Stimulated activated CD4-positive, alpha-beta T cell treated with anti-CD3 and anti-CD28 coated beads, Interleukin-15, amount 100 ng/mL, for 48 hours (primary cell): ENCODE data around the gene KCNK13.
"Not testable (repeated sequence)": the region's sequence is repeated elsewhere in the genome, so short reads cannot be mapped to it uniquely, and the experiment has no call there.

ENCODE experiments used
- DNase-seq, 2 donors: peaks; one replicate each; pipeline ENCODE4 v3.0.0-alpha.2; 2020; ENCODE audit warnings: low read depth in 2 of 2

The KCNK13 gene

DNA sequence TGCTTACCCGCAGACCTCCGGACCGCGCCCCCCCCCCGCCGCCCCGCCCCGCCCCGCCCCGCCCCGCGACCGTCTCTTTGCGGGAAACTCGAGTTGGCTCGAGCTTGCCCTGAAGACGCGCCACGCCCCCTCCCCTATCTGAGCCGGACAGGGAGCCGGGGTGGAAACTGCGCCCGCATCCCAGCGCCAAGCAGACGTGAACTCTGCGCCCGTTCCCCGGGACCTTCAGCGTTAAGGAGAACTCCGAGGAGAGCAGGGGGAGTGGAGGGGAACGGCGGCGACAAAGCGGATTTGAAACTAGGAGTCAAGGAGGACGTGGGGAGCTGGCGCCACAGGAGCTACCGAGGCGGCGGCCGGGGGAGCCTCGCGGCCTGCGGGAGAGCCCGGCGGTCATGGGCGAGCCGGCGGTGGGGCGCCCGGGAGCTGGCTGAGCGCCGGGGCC lies at the start of gene KCNK13:
Gene KCNK13, plus strand, starts transcription at position 310 of the 442 bp plus-strand sequence. CDS start 212 bp downstream, outside the sequence.
- DNase-seq = no peak

- DNase-seq = no peak
These were observed 44.4 kb upstream of the KCNK13 start for GRCh38 chr14:90017371-90017770.

DNA sequence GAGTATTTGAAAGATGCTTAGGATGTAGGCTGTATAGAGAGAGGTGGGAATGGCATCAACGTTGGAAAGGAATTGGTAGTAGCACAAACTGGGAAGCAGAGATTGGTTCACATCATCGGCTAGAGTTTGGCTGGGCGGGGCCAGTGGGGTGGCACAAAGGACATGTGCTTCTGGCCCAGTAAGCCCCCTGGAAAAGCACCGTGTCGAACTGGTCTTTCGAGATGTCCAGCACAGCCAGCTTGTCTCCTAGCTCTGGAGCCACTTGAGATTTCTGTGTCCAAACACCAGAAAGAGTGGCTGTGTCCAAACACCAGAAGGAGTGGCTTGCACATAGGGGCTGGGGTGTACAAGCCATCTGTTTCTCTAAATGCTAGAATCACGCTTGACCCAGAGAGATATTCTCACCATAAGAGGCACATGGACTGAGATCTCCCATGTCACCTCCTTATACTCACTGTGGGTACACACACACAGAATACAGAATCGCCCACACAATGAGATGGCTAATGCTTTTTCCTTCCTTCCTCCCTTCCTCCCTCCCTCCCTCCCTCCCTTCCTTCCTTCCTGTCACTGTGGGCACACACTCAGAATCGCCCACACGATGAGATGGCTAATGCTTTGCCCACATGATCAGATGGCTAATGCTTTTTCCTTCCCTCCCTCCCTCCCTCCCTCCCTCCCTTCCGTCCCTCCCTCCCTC lies 41.8 kb upstream of the KCNK13 start:
- DNase-seq = no peak

GRCh38 chr14:90023176-90023896 lies 38.5 kb upstream of the KCNK13 start:
- DNase-seq = no peak

DNA sequence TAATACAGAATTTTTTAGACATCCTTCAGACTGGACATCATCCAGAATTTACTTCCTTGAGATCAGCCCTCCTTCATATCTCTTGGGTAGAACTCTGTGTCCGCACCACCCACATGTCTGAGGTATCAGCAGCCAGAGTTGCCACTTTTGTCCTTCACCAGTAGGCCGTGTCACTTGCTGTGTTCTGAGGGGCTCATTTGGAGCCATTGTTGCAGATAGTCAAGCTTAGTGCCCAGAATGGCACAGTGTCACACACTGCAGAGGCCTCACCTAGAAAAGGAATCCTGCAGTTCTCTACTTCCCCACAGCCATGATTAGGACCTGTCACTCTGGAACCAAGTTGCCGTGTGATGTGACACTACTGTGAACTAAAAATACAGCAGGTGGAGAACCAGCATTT lies 36.9 kb upstream of the KCNK13 start:
- DNase-seq = no peak

DNA sequence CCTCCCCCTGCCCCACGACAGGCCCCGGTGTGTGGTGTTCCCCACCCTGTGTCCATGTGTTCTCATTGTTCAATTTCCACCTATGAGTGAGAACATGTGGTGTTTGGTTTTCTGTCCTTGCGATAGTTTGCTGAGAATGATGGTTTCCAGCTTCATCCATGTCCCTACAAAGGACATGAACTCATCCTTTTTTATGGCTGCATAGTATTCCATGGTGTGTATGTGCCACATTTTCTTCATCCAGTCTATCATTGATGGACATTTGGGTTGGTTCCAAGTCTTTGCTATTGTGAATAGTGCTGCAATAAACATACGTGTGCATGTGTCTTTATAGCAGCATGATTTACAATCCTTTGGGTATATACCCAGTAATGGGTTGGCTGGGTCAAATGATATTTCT lies 35.2 kb upstream of the KCNK13 start:
- not testable (repeated sequence) for DNase-seq

DNA sequence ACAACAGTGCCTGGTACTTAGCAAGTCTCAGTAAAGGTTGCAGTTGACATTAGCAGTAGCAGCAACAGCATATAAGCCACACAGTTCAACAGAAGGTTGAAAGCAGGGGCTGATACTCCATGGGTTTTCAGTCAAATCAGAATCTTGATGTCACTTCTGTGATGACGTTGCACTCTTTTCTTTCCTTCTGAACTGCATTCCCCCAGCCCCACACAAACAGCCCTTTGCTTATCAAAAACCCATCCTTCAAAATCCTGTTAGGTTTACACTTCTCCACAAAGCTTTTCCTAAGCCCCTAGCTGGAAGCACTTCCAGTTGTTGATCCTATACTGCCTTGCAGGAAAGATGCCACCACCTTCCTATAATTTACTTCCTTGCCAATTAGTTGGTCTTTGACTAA lies 34.0 kb upstream of the KCNK13 start:
- no peak for DNase-seq

DNA sequence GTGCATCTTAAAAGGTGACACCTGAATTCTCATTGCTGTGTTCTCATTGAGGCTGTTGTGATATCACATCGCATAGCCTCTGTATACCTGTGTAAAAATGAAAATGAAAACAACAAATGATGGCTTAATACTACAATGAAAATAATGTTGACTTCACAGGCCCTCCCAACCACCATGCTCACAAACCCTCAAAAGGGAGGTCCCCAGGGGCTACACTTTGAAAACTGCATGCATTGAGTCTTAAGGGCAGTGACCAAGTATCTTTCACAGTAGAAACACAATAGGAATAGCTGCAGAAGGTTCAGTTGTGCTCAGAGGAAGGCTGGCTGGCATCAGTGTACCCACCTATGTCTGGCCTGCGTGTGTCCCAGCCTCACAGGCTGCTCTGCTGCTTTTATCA lies 27.6 kb upstream of the KCNK13 start:
- no peak for DNase-seq

- no peak for DNase-seq
These were observed 26.8 kb upstream of the KCNK13 start for GRCh38 chr14:90034835-90035525.

DNA sequence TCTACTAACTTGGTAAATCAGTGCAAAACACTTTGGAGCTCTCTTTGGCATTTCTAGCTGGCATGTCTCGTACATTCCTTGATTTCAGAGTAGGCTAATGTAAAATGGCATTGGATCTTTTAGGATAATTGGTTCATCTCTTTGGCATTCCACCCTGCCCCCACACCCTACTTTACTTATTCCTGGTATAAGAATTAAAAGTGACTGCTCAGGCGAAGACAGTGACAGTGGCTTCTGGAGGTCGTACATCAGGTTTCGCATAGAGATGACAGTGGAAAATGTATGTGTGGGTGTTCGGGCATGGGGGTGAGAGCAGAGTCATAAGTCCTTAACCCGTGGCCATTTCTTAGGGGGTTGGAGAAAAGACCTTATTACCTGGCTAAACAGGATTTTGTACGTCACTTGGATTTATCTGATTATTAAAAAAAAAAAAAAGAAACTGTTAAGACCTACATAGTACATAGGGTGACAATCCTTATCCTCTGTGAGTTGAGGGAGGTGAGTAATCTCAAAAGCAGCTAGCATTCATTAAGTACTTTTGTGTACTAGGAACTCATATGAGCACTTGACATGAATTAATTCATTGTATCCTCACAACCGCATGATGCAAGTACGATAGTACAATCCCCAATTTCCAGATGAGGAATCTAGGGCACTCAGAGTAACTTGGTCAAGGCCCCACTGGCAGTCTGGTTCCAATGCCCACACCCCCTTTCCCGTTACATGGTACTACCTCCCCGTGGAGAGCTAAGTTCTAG lies 22.4 kb upstream of the KCNK13 start:
- DNase-seq = no peak

DNA sequence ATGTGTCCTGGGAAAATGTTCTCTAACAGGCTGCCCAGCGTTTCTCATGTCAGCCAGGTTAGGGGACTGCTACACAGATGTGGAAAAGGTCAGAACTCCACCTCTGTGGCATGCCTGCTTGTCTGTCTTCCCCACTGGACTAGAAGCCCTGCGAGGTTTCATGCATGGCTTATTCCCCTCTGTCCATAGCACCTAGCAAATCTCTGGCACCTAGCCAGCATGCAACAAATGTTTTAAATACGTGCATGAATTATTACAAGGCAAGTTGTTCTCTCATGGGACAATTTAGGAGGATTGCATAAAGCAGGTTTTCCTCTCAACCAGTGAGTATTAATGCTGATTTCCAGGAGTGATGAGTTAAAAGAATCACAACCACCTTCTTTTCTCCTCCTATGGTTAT lies 21.4 kb upstream of the KCNK13 start:
- no peak for DNase-seq

- no peak for DNase-seq
These were observed 19.1 kb upstream of the KCNK13 start for GRCh38 chr14:90042496-90043252.

- no peak for DNase-seq
These were observed 16.2 kb upstream of the KCNK13 start for GRCh38 chr14:90045616-90046015.

- DNase-seq = no peak
These were observed 12.4 kb upstream of the KCNK13 start for GRCh38 chr14:90049390-90049789.

- DNase-seq = no peak
These were observed 11.5 kb upstream of the KCNK13 start for GRCh38 chr14:90050271-90050670.

- DNase-seq = no peak
These were observed 8.8 kb upstream of the KCNK13 start for GRCh38 chr14:90053044-90053443.

DNA sequence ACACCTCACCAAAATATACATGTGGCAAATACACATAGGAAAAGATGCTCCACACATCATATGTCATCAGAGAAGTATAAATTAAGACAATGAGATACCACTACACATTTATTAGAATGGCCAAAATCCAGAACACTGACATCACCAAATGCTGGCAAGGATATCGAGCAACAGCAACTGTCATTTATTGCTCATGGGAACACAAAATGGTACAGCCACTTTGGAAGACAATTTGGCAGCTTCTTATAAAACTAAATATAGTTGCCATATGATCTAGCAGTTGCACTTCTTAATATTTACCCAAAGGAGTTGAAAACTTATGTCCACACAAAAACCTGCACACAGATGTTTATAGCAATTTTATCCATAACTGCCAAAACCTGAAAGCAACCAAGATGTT lies 7.0 kb upstream of the KCNK13 start:
- no peak for DNase-seq

DNA sequence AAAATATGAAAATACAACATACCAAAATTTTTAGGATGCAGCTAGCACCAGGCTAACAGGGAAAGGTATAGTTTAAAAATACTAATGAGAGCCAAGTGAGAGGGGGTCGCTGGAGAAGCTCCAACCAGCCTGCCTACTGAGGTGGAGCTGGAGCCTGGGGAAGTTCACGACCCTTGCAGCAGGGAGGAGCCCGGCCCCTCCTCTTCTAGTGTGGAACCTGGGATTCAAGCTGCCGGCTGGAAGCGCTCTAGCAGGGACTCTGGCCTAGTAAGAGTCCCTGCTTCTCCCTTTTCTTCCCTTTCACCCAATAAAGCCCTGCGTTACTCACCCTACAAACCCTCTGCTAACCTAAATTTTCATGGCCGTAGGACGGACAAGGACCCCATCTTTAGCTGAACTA lies 5.0 kb upstream of the KCNK13 start:
- no peak for DNase-seq

DNA sequence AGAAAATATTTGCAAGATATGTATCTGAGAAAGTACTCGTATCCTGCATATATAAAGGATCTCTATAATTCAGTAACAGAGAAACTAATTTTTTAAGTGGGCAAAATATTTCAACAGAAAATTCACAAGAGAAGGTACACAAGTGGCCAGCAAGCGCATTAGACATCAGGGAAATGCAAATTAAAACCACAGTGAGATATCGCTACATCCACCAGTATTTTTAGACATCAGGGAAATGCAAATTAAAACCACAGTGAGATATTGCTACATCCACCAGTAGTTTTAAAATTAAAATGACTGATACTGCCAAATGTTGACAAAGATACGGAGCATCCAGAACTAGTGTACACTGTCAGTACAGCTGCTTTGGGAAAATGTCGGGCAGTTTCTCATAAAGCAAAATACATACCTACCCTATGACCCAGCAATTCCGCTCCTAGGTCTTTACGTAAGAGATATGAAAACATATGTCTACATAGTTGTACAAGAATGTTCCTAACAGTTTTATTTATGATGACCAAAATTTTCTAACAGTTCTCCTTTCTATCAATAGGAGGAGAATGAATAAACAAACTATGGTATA lies 2.8 kb upstream of the KCNK13 start:
- no peak for DNase-seq

DNA sequence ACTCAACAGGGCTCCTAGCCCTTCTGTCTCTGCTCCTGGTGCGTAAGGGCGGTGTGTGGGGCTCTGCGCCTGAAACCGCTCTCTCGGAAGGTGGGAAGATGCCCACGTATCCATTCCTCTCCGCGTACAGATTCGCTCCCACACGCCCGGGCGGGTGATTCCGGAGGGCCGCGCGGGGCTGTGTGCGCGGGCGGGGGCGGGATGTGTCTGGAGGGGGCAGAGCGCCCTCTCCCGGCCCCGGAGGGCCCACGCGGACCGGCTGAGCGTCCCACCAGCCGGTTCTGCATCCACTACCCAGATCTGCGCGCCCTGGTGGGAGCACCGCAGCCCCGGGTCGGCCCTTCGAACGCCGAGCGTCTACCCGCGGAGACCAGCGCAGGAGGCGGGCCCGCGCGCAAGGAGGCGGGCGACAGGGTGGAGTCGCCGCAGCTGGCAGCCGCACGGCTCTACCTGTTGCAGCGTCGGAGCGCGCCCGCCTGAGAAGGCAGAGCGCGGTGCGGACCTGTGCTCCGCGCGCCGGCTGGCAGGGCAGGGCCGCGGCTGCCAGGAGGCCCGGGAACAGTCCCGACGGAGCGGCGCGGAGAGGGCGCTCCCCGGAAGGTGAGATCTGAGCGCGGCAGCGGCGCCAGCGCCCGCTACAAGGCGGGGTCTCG lies 1.4 kb upstream of the KCNK13 start:
- peak; percentile 10 to 48 for DNase-seq
